Putamen (tissue), 1 donor: ENCODE data around the gene ETFA.

Experiments
- DNase-seq: peaks from one replicate; pipeline ENCODE4 v3.0.0-alpha.2; 2016; ENCODE audit warnings: low spot score

ETFA gene

DNA sequence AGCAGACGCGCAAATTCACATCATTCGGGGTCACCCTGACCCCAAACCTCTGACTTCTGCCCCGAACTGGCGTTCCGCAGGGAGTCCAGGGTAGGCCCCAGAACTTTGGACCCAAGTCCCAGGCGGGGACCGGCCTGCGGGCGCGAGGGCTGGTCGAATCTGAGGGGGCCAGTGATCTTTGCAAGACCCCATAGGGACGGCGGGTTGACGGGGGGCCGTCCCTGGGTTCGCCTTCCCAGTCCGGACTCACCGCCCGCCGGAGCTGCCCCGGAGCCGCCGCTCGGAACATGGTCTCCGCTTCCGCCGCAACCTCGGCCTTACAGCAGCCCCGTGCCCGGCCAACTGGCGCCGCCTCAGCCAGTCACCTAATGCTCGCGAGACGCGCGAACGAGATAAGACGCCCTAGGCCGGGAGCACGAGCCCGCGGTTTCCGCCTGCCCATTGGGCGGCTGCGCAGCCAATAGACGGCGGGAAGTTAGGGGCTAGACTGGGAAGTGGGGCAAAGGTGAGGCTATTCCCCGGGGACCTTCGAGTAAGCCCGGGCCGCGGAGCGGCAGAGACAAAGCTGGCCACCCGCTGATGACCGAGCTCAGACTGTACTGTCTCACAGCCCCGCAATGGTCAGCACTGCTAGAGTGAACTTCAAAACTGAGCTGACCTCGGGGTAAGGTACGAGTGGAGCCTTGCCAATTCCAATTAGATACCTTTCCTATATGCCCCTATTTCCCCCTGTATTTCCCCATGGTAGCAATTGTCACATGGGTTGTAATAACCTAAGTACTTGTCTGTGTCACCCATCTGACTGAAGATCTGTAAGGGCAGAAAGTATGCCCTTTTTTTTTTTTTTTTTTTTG is at the start of gene ETFA:
Gene ETFA, minus strand, starts transcription at position 370 of the 854 bp plus-strand sequence. Its CDS starts 81 bp downstream, at position 289.
- peak; percentile 87 for DNase-seq

DNA sequence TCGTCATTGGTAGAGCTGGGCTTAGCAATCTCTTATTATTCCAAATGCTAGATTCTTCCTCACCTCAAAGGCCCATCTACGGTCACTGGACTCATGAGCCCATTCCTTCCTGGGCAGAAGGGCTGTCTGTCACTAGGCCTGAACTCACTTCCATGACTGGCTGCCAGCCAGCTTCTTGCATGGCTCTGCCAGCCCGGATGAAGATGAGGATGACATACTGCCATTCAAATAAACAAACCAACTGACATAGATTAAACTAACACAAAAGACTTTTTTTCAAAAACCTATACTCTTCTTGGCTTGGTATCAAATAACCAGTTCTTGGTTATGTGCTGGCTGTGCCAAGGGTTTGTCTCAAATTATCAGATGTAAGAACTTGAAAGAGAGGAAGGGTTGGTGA is 49.1 kb upstream of the ETFA start:
- no peak for DNase-seq

DNA sequence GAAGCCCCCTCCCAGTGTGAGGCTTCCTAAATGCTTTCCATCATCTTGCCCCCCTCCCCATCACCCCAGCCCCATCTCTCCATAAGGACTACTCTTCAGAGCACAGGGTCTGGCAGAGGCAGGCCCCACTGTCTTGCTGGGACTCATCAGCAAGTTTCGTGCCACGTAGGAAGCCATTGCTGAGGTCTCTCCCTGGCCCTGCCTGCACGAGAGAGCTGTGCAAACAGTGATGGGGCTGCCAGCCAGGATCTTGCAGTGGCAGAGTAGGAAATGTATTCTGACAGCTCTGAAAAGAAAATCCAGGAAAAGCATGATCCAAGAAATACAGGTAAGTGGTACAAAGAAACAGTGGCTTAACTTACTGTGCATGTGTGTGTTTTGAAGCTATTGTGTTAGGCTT is 47.9 kb upstream of the ETFA start:
- DNase-seq, result no peak

DNA sequence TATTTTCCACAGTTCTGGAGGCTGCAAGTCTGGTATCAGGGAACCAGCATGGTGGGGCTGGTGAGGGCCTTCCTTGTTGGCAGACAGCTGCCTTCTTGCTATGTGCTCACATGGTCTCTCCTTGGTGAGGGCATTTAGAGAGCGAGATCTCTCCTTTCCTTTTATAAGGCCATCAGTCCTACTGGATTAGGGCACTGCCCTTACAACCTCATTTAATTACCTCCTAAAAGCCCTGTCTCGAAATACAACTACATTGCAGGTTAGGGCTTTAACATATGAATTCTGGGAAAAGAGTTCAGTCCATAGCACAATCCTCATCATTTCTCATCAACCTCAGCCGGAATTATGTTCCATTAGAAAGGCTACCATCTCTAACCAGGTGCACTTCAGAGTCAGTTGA is 47.2 kb upstream of the ETFA start:
- no peak for DNase-seq

DNA sequence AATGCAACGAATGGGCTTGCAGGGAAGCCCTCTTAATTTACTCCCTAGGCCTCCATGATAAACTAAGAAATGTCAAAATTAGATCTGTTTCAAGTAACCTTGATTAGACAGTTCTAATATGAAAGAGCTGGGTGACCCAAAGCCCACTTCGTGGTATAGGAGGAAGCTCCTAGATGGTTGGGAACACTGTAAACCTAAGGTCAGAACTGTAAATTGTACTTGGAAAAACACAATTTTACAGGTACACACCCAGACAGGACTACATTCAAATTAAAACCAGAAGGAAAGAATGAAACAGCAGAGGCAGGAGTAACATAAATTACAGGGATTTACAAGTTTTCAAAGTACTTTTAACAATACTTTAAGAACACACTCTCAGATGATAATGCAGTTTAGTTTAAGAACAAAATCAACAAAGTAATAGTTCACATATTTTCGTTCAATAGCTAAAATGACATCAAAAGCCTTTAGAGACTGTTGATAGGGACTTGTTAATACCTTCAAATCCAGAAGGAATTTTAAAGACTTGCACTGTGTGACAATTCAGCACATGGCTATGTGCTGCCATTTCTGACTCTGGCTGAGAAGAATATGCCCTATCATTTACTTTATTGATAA is 43.7 kb upstream of the ETFA start:
- no peak for DNase-seq

DNA sequence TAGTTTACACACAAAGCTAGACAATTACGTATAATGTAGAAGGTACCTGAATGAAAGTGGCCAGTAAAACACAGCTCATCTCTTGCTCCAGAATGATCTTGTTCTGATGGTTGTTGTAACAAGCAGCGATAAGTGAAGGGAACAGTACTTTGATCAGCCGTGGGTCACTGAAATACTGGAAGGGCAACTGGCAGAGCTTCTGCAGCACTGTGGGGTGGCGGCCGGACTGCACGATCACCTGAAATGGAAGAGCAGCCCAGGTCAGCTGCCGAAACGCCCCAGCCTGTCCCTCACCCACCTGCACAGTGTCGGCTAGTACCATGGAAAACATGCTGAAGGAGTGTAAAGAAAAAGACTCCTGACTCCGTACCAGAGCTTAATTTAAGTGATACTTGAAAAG is 42.6 kb upstream of the ETFA start:
- no peak for DNase-seq

DNA sequence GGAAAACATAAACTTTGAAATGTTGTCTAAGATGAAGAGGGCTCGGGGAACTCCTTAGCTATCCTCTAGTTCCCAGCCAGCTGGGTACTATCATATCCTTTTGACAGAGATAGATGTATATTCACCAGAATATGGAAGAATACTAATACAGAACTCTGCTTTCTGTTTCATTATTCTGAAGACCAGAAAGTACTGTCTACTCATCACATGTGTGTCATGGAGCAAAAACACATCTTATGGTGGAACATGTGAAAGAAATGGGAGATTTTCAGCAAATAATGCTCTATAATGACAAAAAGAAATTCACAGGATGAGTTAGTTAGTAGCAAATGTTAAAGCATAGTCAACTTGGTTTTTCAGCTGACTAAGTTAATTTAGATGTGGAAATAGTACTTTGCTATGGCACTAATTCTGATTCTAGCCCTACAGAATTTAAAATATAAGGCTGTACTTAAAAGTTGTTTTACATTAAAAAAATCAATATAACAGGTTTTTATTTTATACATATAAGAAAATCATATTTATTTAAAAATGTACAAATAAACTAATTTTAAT is 41.8 kb upstream of the ETFA start:
- DNase-seq, result no peak

DNA sequence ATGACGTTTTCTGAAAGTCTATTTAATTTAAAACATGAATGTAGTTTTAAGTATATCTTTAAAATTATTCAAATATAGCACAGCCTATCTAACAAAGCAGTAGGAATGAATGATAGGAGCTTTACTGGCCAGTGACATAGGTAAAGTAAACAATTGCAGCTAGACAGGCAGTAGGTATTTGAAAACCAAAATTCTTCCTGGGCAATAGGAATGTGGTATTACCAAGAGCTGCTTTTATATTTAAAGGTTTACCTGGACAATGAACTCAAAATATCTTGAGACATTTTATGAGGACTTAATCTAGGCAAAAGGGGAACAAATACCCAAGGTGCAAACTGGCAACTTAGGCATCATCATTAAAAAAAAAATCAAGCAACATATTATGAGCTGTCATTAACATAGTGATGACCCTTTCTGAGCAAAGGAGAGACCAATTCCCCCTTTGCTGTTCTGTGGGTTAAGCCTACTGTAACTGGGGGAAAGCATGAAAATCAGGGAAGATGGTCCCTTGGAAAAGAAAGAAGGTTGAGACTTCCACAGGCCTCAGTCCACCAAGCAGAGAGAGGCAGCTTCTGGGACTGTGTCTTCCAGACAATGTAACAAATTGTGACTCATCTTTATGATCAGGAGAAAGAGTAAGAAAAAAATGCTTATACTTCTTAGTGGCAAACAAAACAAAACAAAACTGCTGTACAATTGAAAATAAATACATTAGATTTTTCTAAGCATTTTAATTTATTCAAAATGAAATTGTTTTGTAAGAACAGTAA is 38.2 kb upstream of the ETFA start:
- no peak for DNase-seq

DNA sequence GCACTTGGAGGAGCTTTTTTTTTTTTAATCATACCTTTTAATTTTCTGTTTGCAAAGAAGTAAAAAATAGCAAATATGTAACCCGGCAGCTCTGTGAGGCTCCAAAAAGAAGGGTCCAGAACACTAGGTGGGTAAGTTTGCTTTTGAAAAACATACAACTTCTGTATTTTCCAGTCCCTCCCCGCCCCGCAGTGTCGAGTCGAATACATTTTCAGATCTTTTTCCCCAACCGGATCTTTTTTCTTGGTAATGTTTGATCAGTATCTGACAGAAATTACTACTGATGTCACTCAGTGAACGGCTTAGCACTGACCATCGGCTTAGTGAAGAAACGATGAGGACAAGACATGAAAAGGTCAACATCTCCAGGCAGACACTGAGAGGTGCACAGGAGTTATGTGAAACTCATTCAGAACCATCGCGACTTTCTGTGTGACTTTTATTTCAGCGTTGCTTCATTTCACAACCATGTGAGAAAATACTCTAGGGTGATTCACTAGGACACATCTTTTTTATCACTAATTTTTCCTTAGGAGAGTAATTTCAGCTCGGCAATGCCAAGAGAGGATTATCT is 36.3 kb upstream of the ETFA start:
- DNase-seq, result no peak

DNA sequence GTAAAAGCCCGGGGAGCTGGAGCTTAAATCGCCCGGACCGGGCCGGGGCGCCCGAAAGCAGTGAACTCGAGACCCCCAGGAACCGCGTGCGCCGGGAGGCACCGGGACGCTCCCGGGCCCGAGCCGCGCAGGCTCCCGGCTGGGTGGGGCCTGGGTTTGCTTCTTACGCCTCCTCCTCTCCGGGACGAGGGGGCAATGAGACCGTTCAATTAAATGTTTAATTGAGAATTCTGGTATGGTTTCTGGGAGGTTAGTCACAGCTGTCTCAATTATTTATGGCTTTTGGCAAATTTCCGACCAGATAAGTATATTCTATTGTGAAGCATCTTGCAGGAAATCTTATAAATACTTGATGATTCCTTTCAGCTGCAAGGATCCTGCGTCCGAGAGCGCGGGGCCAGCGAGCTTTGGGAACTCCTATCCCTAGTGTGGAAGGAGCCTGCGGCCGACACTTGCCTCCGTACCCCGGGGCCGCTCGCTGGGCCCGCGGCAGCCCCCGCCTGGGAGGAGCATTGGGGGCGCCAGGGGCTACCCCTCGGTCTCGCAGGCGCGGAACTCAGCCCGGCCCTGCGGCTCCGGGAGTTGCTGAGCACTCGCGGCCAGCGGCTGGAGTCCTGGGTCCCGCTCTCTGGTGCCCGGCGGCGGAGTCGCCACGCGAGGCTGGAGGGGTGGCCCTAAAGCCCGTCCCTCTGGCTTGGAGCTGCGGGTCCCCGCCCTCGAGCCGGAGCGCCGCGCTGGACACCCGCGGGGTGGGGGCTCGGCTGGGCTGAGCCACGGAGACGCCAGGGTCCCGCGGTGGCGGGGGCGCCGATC is 35.6 kb upstream of the ETFA start:
- no peak for DNase-seq

DNA sequence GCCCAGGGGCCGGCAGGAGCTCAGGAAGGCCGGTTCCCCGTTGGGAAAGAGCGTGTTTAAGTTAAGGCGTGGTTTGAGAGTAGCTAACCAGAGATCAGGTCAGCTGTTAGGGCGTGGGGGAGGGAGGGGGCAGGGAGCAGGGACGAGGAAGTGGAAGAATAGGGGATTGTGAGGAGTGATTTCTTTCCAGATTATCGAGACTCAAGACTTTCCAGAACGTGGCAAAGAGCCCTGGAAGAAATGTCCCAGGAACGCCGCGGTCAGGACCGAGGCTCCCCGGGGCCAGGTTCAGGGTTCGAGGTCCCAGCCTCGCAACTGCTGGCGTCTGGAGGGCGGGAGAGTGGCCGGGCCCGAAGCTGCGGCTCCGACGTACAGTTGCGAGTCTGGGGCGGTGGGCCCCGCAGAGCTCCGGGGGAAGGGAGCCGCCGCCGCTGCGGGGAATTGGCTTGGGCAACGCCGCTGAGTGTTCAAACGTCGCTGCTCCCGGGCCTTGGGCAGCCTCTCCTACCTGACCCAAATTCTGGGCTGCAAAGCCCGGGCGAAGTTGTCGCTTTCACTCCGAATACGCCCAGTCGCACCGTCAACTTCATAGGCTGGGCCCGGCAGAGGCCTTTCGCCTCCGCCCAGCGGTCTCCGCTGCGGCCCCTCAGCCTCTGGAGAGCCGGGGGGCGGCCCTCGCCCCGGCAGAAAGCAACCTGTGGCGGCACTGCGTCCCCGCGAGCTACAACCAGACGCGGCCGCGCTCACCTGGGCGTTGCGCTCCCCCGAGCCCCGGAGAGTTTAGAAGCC is 34.8 kb upstream of the ETFA start:
- DNase-seq, result no peak

DNA sequence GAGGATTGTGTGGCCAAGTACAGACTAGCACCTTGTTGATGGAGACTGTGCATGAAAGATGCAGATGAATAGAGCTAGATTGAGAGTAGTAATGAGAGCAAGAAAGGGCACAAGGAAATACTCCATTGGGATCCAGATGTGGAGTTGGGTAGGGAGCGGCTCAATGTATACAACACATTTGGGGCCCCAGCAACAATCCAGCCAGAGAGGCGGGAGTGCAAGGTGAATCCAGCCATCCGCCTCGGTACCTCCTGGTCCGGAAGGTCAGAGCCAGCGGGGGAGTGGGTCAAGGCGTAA is 34.3 kb upstream of the ETFA start:
- DNase-seq, result no peak

DNA sequence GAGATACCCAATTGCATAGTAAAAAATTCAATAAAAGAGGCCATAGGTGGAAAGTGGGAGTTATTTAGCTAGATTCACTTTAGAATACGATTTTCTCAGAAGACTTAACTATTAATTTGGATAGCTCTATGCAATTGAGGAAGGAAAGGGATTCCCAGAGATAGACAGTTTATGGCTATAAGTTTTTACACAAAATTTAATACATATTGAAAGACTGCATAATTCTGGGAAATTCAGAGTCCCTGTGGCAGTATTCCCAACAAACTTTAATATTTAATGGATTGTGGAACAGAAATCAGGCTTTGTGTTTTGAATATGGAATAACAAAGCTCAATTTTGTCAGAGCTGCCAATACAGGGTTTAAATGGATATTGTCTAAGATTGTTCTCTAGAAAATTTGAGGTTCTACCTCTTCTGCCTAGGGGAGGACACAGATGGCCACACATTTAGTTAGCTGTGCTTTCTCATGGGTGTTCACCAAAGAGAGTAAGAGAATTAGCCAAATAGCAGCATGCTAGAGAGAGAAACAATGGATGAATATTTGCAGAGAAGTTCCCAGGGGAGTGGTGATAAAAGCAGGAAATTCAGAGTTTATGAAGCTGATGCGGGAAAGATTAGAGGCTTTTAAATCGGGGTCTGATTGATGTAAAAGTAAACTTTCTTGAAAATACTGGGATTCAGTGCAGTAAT is 33.8 kb upstream of the ETFA start:
- no peak for DNase-seq

DNA sequence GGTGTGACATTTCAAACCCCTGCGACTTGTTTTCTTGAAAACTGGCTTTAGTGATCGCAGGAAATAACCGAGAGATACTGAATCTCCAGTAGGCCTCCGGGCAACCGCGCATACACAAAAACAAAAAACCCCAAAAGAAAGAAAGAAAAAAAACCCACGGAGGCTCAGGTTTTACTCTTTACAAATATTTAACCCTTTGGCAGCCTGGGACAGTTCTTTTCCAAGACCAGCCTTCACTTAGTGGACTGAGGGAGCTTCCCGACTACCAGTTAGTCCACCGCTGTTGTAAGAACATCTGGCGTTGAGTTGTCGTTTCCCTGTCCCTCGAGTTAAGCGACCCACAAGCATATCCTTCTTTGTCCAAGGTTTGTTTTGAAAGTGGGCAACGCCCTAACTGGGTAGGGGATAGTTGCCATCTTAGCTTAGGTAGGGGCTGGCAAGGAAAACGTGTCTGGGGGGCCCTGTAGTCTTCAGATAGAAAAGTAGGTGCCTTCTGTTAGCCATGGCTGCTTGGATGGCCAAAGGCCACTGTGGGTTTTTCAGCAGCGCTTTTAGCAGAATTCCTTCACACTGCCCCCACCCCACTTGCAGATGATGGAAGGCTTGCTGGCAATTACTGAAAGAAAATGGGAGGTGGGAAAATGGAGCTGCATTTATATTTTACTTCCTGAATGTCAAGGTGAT is 32.2 kb upstream of the ETFA start:
- DNase-seq, result no peak

DNA sequence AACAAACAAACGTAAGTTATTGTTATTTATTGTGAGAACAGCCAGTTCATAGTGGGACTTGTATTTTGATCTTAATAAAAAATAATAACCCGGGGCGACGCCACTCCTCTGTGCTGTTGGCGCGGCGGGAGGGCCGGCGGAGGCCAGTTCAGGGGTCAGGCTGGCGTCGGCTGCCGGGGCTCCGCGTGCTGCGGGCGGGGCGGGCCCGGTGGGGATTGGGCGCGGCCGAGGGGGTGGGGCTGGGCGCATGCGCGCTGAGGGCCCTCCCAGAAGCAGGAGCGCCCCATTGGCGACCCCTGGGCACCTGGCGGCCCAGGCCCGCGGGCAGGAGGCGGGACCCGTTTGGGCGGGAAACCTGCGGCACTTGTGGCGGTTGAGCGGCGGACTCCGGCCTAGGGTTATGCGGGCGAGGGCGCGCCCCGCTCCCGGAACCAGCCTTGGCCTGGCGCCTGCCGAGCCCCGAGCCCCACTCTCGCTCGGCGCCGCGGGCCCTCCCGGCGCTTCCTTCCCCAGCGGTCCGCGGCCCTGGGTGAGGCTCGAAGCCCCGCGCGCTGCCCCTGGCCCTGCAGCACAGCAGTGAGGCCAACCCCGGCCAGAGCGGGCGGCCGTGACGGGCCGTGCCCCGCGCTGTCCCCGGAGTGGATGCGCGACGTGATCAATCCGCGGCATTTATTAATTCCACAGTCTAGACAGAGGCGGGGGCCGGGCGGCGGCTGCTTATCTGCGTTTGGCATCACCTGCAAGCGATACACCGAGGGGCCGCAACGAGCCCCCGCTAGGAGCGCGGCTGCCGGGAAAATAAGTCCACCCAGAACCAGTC is 31.3 kb upstream of the ETFA start:
- DNase-seq, result no peak

DNA sequence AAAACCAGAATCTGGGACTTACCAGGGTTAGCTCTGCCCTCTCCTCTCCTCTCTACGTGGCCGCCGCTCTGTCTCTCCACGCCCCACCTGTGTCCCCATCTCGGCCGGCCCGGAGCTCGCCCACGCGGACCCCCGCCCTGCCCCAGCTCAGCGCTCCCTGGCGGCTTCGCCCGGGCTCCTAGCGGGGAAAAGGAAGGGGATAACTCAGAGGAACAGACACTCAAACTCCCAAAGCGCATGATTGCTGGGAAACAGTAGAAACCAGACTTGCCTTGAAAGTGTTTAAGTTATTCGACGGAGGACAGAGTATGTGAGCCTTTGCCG is 30.8 kb upstream of the ETFA start:
- no peak for DNase-seq

DNA sequence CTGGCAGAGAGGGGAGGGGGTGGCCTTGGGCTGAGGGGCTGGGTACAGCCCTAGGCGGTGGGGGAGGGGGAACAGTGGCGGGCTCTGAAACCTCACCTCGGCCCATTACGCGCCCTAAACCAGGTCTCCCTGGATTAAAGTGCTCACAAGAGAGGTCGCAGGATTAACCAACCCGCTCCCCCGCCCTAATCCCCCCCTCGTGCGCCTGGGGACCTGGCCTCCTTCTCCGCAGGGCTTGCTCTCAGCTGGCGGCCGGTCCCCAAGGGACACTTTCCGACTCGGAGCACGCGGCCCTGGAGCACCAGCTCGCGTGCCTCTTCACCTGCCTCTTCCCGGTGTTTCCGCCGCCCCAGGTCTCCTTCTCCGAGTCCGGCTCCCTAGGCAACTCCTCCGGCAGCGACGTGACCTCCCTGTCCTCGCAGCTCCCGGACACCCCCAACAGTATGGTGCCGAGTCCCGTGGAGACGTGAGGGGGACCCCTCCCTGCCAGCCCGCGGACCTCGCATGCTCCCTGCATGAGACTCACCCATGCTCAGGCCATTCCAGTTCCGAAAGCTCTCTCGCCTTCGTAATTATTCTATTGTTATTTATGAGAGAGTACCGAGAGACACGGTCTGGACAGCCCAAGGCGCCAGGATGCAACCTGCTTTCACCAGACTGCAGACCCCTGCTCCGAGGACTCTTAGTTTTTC is 30.2 kb upstream of the ETFA start:
- no peak for DNase-seq

DNA sequence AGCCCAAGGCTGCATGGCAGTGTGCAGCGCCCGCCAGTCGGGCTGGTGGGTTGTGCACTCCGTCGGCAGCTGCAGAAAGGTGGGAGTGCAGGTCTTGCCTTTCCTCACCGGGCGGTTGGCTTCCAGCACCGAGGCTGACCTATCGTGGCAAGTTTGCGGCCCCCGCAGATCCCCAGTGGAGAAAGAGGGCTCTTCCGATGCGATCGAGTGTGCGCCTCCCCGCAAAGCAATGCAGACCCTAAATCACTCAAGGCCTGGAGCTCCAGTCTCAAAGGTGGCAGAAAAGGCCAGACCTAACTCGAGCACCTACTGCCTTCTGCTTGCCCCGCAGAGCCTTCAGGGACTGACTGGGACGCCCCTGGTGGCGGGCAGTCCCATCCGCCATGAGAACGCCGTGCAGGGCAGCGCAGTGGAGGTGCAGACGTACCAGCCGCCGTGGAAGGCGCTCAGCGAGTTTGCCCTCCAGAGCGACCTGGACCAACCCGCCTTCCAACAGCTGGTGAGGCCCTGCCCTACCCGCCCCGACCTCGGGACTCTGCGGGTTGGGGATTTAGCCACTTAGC is 29.6 kb upstream of the ETFA start:
- DNase-seq, result no peak
